Stomach (tissue), 4 donors: Measurements from ENCODE around the gene OSBPL9.

Experiments
- POLR2A ChIP-seq, 4 donors: fragments of 450-650 bp; IDR thresholded peaks; one replicate each; pipeline ENCODE4 v1.6.1; 2016; ENCODE audit warnings: antibody characterized with exemption in 4 of 4, control low read depth in 2 of 4, mild to moderate bottlenecking in 1 of 4, moderate library complexity in 1 of 4
- POLR2AphosphoS5 ChIP-seq, 3 donors: sonication (generic); formaldehyde crosslinking; IDR thresholded peaks; one replicate each; pipeline ENCODE4 v1.6.1; 2016; ENCODE audit warnings: antibody characterized with exemption in 3 of 3
- TF ChIP-seq, protein P1 (sequence below), 7 experiments: fragments of 450-650 bp in 4 of 7; fragments of 200-600 bp in 3 of 7; sonication (generic) in 3 of 7; IDR thresholded peaks; one replicate each; pipeline ENCODE4 v1.5.1; 2016 to 2019; ENCODE audit warnings: antibody characterized with exemption in 7 of 7, control low read depth in 2 of 7, mild to moderate bottlenecking in 1 of 7

GRCh38 chr1:51623450-51623849 is 6.6 kb downstream of the OSBPL9 start:
- TF ChIP-seq POLR2AphosphoS5 (IDR thresholded peaks at IDR 0.05) = no peak
- TF ChIP-seq, protein P1, sequence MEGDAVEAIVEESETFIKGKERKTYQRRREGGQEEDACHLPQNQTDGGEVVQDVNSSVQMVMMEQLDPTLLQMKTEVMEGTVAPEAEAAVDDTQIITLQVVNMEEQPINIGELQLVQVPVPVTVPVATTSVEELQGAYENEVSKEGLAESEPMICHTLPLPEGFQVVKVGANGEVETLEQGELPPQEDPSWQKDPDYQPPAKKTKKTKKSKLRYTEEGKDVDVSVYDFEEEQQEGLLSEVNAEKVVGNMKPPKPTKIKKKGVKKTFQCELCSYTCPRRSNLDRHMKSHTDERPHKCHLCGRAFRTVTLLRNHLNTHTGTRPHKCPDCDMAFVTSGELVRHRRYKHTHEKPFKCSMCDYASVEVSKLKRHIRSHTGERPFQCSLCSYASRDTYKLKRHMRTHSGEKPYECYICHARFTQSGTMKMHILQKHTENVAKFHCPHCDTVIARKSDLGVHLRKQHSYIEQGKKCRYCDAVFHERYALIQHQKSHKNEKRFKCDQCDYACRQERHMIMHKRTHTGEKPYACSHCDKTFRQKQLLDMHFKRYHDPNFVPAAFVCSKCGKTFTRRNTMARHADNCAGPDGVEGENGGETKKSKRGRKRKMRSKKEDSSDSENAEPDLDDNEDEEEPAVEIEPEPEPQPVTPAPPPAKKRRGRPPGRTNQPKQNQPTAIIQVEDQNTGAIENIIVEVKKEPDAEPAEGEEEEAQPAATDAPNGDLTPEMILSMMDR (IDR thresholded peaks at IDR 0.05) = no peak
- TF ChIP-seq POLR2A (IDR thresholded peaks at IDR 0.05) = no peak
